ENCODE results near the gene LTO1.

GRCh38 chr11:69704508-69705253, 29.5 kb upstream of the LTO1 start:
- TF ChIP-seq GATA2 (IDR thresholded peaks at IDR 0.05; ENCODE audit: low read depth, low read length) (no peak), GATA3 (IDR thresholded peaks at IDR 0.05; ENCODE audit: low read depth, low read length) (no peak)

All from SH-SY5Y (cell line).